DMS 273 (cell line): ENCODE measurements around the gene SEPSECS.
"Not testable (repeated sequence)": the region's sequence is repeated elsewhere in the genome, so short reads cannot be mapped to it uniquely, and the experiment has no call there.

ENCODE experiments used
- DNase-seq: peaks from one replicate; lab custom pipeline; 2025; ENCODE audit not compliant: unreplicated experiment; lab: John Stamatoyannopoulos, UW

Gene SEPSECS

GRCh38 chr4:25085671-25086070, 74.6 kb downstream of the SEPSECS start:
- DNase-seq: no peak

- DNase-seq: not testable (repeated sequence)
These were observed 76.8 kb downstream of the SEPSECS start for GRCh38 chr4:25083441-25083840.

- no peak for DNase-seq
These were observed 78.3 kb downstream of the SEPSECS start for GRCh38 chr4:25081866-25082471.

- no peak for DNase-seq
These were observed 79.7 kb downstream of the SEPSECS start for GRCh38 chr4:25080571-25080970.

GRCh38 chr4:25078523-25078922, 81.7 kb downstream of the SEPSECS start:
- DNase-seq: no peak

- DNase-seq: no peak
These were observed 83.4 kb downstream of the SEPSECS start for GRCh38 chr4:25076625-25077398.

- DNase-seq: no peak
These were observed 84.4 kb downstream of the SEPSECS start for GRCh38 chr4:25075851-25076250.

GRCh38 chr4:25075129-25075528, 85.1 kb downstream of the SEPSECS start:
- no peak for DNase-seq

GRCh38 chr4:25070545-25070944, 89.7 kb downstream of the SEPSECS start:
- DNase-seq: no peak
